SU-DHL-6 (cell line): Measurements from ENCODE around the gene TBC1D9B.

Experiments
- H2AFZ ChIP-seq: fragments of 200-600 bp; sonication (generic); 2 replicates; pipeline ENCODE4 v1.6.1; 2014; ENCODE audit warnings: low read depth, mild to moderate bottlenecking, moderate library complexity, mixed read lengths, antibody characterized with exemption, low read length; ENCODE audit not compliant: severe bottlenecking
- H3F3A ChIP-seq: fragments of 200-600 bp; shearing (Covaris generic); 2 replicates; pipeline ENCODE4 v1.6.0; 2016; ENCODE audit warnings: antibody characterized with exemption, mild to moderate bottlenecking; ENCODE audit not compliant: insufficient read depth
- H3K27ac ChIP-seq: fragments of 200-600 bp; sonication (generic); 2 replicates; pipeline ENCODE4 v1.5.1; 2016; ENCODE audit warnings: low read depth, mild to moderate bottlenecking, low read length, moderate library complexity, mixed read lengths
- H3K27me3 ChIP-seq: fragments of 200-600 bp; sonication (generic), shearing (Covaris generic); 2 replicates; pipeline ENCODE4 v1.6.0; 2014; ENCODE audit warnings: mild to moderate bottlenecking, low read length
- H3K36me3 ChIP-seq: fragments of 200-600 bp; sonication (generic); 2 replicates; pipeline ENCODE4 v1.6.1; 2014; ENCODE audit warnings: mild to moderate bottlenecking, low read length, mixed read lengths
- H3K4me2 ChIP-seq: fragments of 300-600, 200-600 bp; shearing (Covaris generic), sonication (generic); 2 replicates; pipeline ENCODE4 v1.6.0; 2014; ENCODE audit warnings: low read length, low read depth, mild to moderate bottlenecking; ENCODE audit not compliant: poor library complexity, severe bottlenecking
- H3K4me3 ChIP-seq: fragments of 200-600 bp; sonication (generic); 2 replicates; pipeline ENCODE4 v1.5.1; 2014; ENCODE audit warnings: antibody characterized with exemption, low read length, mild to moderate bottlenecking, mixed read lengths; ENCODE audit not compliant: insufficient read depth, poor library complexity, severe bottlenecking
- H3K79me2 ChIP-seq: fragments of 200-600 bp; sonication (generic); 2 replicates; pipeline ENCODE4 v1.6.1; 2014; ENCODE audit warnings: mild to moderate bottlenecking, low read length, moderate library complexity; ENCODE audit not compliant: insufficient read depth
- H3K9ac ChIP-seq: fragments of 200-600 bp; sonication (generic); 2 replicates; pipeline ENCODE4 v1.7.0; 2014; ENCODE audit warnings: mild to moderate bottlenecking, low read length
- H3K9me2 ChIP-seq: fragments of 200-600 bp; sonication (generic); replicated peaks from 2 replicates; pipeline ENCODE4 v1.6.1; 2014; ENCODE audit warnings: low read length; ENCODE audit not compliant: insufficient read depth
- H3K9me3 ChIP-seq: fragments of 200-600 bp; sonication (generic); 2 replicates; pipeline ENCODE4 v1.6.1; 2014; ENCODE audit warnings: low read length, mixed read lengths; ENCODE audit not compliant: insufficient read depth
- H4K20me1 ChIP-seq: fragments of 200-600 bp; sonication (generic); 2 replicates; pipeline ENCODE4 v1.6.1; 2014; ENCODE audit warnings: low read depth, mild to moderate bottlenecking, antibody characterized with exemption, low read length, moderate library complexity, mixed read lengths
- EZH2phosphoT487 ChIP-seq: fragments of 200-600 bp; sonication (generic), shearing (Covaris generic); conservative IDR thresholded peaks from 2 replicates; pipeline ENCODE4 v1.6.1; 2018; ENCODE audit warnings: mild to moderate bottlenecking, antibody characterized with exemption, low read length, moderate library complexity, mixed read lengths
- TF ChIP-seq, protein P1 (sequence below): fragments of 200-600 bp; sonication (generic); IDR thresholded peaks from one replicate; pipeline ENCODE4 v1.5.1; 2017; ENCODE audit warnings: antibody characterized with exemption, mild to moderate bottlenecking, low read length, moderate library complexity; ENCODE audit not compliant: insufficient read depth, poor library complexity, severe bottlenecking

TBC1D9B gene

DNA sequence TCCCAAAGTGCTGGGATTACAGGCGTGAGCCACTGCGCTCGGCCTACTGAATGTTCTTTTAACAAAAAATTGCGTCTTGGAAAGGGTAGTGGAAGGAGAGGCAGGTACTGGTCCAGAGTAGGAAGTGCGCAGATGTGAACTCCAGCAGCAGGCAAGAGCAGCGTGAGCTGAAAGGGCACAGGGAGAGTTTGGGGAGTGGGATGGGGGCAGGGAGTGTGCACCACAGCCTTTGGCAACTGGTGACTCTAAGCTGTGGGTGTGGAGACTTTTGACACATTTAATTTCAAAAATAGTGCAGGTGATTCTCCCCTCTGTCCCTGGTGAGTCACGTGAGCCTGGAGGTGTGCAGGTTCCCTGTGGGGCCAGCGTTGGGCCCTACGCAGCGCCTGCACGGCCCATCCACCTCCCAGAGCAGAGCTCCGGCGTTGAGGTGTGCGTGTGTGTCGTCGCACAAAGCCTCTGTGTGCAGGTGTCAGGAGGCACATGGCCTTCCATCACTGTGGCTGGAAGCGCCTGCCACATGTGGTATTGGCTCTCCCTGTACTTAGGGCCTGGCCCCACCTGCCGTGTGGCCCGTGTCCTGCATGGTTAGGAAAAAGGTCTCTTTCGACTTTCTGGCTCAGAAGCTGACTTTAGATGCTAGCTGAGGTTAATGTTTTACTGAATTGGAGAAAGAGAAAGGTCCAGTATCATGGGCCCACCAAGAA lies 75.5 kb downstream of the TBC1D9B start:
- H3K36me3 ChIP-seq = no peaks in the 10 kb centered on the region; the same call in 1 of the 2 replicates
- no peak overlapping the region for H3K4me3 ChIP-seq
- H3K9me2 ChIP-seq = no peaks in the 10 kb centered on the region
- no peaks in the 10 kb centered on the region for H3F3A ChIP-seq
- H4K20me1 ChIP-seq = no peaks in the 10 kb centered on the region
- no peaks in the 10 kb centered on the region for H3K79me2 ChIP-seq
- no peak for TF ChIP-seq EZH2phosphoT487
- TF ChIP-seq, protein P1, sequence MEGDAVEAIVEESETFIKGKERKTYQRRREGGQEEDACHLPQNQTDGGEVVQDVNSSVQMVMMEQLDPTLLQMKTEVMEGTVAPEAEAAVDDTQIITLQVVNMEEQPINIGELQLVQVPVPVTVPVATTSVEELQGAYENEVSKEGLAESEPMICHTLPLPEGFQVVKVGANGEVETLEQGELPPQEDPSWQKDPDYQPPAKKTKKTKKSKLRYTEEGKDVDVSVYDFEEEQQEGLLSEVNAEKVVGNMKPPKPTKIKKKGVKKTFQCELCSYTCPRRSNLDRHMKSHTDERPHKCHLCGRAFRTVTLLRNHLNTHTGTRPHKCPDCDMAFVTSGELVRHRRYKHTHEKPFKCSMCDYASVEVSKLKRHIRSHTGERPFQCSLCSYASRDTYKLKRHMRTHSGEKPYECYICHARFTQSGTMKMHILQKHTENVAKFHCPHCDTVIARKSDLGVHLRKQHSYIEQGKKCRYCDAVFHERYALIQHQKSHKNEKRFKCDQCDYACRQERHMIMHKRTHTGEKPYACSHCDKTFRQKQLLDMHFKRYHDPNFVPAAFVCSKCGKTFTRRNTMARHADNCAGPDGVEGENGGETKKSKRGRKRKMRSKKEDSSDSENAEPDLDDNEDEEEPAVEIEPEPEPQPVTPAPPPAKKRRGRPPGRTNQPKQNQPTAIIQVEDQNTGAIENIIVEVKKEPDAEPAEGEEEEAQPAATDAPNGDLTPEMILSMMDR = no peak
- no peaks in the 10 kb centered on the region for H3K9me3 ChIP-seq
- no peak overlapping the region for H3K9ac ChIP-seq
- no peak overlapping the region for H3K27ac ChIP-seq
- no peak overlapping the region for H2AFZ ChIP-seq
- no peak overlapping the region for H3K4me2 ChIP-seq
- no peaks in the 10 kb centered on the region for H3K27me3 ChIP-seq

DNA sequence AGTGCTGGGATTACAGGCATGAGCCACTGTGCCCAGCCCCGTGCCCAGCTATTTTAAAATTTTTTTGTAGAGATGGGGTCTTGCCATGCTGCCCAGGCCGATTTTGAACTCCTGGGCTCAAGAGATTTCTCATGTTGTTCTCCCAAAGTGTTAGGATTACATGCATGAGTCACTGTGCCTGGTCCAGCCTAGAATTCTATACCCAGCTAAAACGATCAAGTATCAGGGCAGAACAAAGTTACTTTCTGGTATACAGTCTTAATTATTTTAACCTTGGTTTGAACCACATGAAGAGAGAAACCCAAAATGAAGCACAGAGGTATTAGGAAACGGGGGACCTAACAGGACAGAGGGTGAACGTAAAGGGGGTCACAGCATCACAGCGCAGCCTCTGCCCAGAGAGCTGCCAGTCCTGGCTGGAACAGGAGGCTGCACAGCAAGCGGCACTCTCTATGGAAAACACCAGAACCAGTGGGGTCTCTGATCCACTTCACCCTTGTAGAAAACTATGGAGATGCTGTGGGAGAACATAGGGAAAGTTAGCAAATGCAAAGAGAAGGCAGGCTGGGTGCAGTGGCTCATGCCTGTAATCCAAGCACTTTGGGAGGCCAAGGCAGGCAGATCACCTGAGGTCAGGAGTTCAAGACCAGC lies 76.8 kb downstream of the TBC1D9B start:
- Histone ChIP-seq H3K9me3 (no peaks in the 10 kb centered on the region), H3K27me3 (no peaks in the 10 kb centered on the region), H2AFZ (no peak overlapping the region), H3K36me3 (no peaks in the 10 kb centered on the region; the same call in 1 of the 2 replicates), H4K20me1 (no peaks in the 10 kb centered on the region), H3K4me2 (no peak overlapping the region), H3K27ac (no peak overlapping the region), H3K4me3 (no peak overlapping the region), H3K9ac (no peak overlapping the region), H3K9me2 (no peaks in the 10 kb centered on the region), H3K79me2 (no peaks in the 10 kb centered on the region), H3F3A (no peaks in the 10 kb centered on the region)
- TF ChIP-seq, protein P1 = no peak
- TF ChIP-seq EZH2phosphoT487 = no peak

DNA sequence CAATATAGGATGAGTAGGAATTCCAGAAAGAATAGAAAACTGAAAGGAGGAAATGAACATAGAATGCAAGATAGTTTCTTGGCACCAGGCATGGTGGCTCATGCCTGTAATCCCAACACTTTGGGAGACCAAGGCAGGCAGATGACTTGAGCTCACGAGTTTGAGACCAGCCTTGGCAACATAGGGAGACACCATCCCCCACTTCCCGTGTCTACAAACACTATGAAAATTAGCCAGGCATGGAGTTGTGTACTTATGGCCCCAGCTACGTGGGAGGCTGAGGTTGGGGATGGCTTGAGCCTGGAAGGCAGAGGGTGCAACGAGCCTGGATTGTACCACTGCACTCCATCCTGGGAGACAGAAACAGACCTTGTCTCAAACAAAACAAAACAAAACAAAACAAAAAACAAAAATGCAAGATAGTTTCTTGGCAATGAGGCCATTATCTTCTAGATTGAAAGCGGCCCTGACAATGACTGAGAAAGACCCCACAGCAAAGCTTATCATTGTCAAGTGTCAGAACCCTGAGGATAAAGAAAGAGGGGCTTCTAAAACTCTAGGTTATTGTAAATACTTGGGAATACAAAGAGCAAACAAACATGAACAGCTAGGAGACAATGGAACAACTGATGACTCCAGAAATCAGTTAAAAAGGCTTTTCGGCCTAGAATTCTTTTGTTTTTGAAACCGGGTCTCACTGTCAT lies 77.8 kb downstream of the TBC1D9B start:
- Histone ChIP-seq H3F3A (no peaks in the 10 kb centered on the region), H3K4me3 (no peak overlapping the region), H3K36me3 (no peaks in the 10 kb centered on the region; the same call in 1 of the 2 replicates), H4K20me1 (no peaks in the 10 kb centered on the region), H3K4me2 (no peak overlapping the region), H2AFZ (no peak overlapping the region), H3K27me3 (no peaks in the 10 kb centered on the region), H3K9me3 (no peaks in the 10 kb centered on the region), H3K79me2 (no peaks in the 10 kb centered on the region), H3K27ac (no peak overlapping the region), H3K9ac (no peak overlapping the region), H3K9me2 (no peaks in the 10 kb centered on the region)
- TF ChIP-seq EZH2phosphoT487 = no peak
- TF ChIP-seq, protein P1 = no peak
